Measurements from ENCODE around the gene CAPN9.

The CAPN9 gene

GRCh38 chr1:230818901-230819300 is 71.7 kb downstream of the CAPN9 start:
- Mint-ChIP-seq H3K27ac (no peak overlapping the region), H3K4me1 (peaks cover 17% of the 10 kb centered on the region), H3K36me3 (ENCODE audit: low read depth) (no peaks in the 10 kb centered on the region)

GRCh38 chr1:230819976-230820375 is 72.8 kb downstream of the CAPN9 start:
- Mint-ChIP-seq H3K27ac (no peak overlapping the region), H3K4me3 (no peak overlapping the region), H3K36me3 (ENCODE audit: low read depth) (no peaks in the 10 kb centered on the region), H3K9me3 (no peaks in the 10 kb centered on the region), H3K4me1 (peaks cover 17% of the 10 kb centered on the region), H3K27me3 (ENCODE audit: low read depth, poor library complexity) (peaks cover 11% of the 10 kb centered on the region)
- DNase-seq: no peak
- no peak for TF ChIP-seq CTCF (IDR thresholded peaks at IDR 0.05)

More at GRCh38 chr1:230818901-230819300, 71.7 kb downstream of the CAPN9 start:
- H3K4me3 Mint-ChIP-seq: no peak overlapping the region
- TF ChIP-seq CTCF (IDR thresholded peaks at IDR 0.05): no peak
- DNase-seq: no peak
- H3K9me3 Mint-ChIP-seq: peaks cover 2% of the 10 kb centered on the region
- H3K27me3 Mint-ChIP-seq (ENCODE audit: low read depth, poor library complexity): peaks cover 8% of the 10 kb centered on the region

DNA sequence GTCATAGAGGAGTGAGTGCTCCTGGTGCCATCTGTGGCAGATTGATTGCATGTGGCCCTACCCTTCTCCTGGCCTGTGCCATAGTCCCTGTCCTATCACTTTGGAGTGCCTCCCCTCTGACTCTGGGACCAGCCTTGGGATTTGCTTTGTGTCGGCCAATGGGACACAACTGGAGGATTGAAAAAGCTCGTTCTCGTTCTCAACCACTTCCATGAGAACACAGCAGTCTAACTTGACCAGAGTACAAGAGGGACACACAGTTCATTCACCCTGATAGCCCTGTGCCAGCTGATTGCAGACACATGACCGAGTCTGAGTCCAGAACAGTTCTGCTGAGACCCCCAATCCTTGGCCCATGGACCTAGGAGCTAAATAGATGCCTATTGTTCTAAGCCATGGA is 73.4 kb downstream of the CAPN9 start:
- no peaks in the 10 kb centered on the region for H3K9me3 Mint-ChIP-seq
- H3K4me1 Mint-ChIP-seq: peaks cover 19% of the 10 kb centered on the region
- no peaks in the 10 kb centered on the region for H3K36me3 Mint-ChIP-seq (ENCODE audit: low read depth)
- H3K4me3 Mint-ChIP-seq: no peak overlapping the region
- no peak for TF ChIP-seq CTCF (IDR thresholded peaks at IDR 0.05)
- no peak overlapping the region for H3K27ac Mint-ChIP-seq
- H3K27me3 Mint-ChIP-seq (ENCODE audit: low read depth, poor library complexity): peaks cover 11% of the 10 kb centered on the region
- no peak for DNase-seq

- Mint-ChIP-seq H3K36me3 (ENCODE audit: low read depth) (no peaks in the 10 kb centered on the region), H3K4me3 (peak overlapping the region; percentile 23), H3K27ac (no peak overlapping the region), H3K9me3 (no peaks in the 10 kb centered on the region), H3K4me1 (peaks cover 25% of the 10 kb centered on the region), H3K27me3 (ENCODE audit: low read depth, poor library complexity) (peaks cover 14% of the 10 kb centered on the region)
- no peak for DNase-seq
- TF ChIP-seq CTCF (IDR thresholded peaks at IDR 0.05): no peak
Observed at GRCh38 chr1:230821346-230821745, 74.2 kb downstream of the CAPN9 start.

- TF ChIP-seq CTCF (IDR thresholded peaks at IDR 0.05): no peak
- H3K27ac Mint-ChIP-seq: no peak overlapping the region
- DNase-seq: no peak
- peaks cover 25% of the 10 kb centered on the region for H3K4me1 Mint-ChIP-seq
- no peaks in the 10 kb centered on the region for H3K36me3 Mint-ChIP-seq (ENCODE audit: low read depth)
- H3K27me3 Mint-ChIP-seq (ENCODE audit: low read depth, poor library complexity): peaks cover 10% of the 10 kb centered on the region
- no peaks in the 10 kb centered on the region for H3K9me3 Mint-ChIP-seq
- H3K4me3 Mint-ChIP-seq: no peak overlapping the region
Observed at GRCh38 chr1:230822092-230822581, 74.9 kb downstream of the CAPN9 start.

- Mint-ChIP-seq H3K27ac (no peak overlapping the region), H3K9me3 (no peaks in the 10 kb centered on the region), H3K36me3 (ENCODE audit: low read depth) (no peaks in the 10 kb centered on the region), H3K4me3 (no peak overlapping the region), H3K27me3 (ENCODE audit: low read depth, poor library complexity) (peaks cover 10% of the 10 kb centered on the region), H3K4me1 (peaks cover 37% of the 10 kb centered on the region)
- TF ChIP-seq CTCF (IDR thresholded peaks at IDR 0.05): no peak
- DNase-seq: no peak
Observed at GRCh38 chr1:230823426-230823825, 76.2 kb downstream of the CAPN9 start.

All from nephron progenitor cell (in vitro differentiated cells).